GDM1 (cell line): ENCODE measurements around the gene SNX4.
"Not testable (repeated sequence)": the region's sequence is repeated elsewhere in the genome, so short reads cannot be mapped to it uniquely, and the experiment has no call there.

Experiments used
- DNase-seq: peaks from one replicate; lab custom pipeline; 2025; lab: John Stamatoyannopoulos, UW

Gene SNX4

GRCh38 chr3:125462722-125463299, 57.2 kb downstream of the SNX4 start:
- DNase-seq: no peak

DNA sequence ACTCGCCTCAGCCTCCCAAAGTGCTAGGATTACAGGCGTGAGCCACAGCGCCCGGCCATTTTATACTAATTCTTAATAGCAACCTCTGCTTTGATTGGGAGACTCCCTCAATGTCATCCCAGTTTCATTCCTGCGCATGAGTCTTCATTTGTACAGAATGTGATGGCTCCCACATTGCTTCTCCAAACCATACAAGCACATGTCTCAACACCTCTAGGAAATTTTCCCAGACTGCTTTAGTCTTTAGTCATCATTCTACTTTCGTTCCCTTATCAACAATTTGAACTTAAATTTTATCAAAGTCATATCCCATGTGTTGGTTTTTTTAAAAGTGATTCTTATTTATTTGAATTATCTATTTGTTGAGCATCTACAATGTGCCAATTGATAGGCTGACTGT, 58.1 kb downstream of the SNX4 start:
- DNase-seq: no peak

GRCh38 chr3:125460233-125460632, 59.8 kb downstream of the SNX4 start:
- no peak for DNase-seq

DNA sequence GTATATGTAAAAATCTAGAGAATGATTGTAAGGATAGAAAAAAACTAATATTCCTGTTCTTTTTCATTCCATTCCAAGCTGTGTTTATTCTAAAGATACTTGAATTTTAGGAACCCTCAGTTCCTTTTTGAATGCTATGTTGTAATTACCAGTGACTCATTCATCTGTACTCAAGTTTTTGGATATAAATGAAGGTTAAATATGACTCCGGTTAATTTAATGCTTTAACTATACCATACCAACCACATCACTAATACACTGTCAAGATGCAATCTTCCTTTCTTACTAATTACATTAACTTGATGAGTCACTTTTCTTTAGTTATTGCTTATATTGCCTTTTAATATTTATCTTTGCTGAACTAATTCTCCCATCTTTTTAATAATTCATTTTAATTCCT, 76.1 kb downstream of the SNX4 start:
- no peak for DNase-seq

DNA sequence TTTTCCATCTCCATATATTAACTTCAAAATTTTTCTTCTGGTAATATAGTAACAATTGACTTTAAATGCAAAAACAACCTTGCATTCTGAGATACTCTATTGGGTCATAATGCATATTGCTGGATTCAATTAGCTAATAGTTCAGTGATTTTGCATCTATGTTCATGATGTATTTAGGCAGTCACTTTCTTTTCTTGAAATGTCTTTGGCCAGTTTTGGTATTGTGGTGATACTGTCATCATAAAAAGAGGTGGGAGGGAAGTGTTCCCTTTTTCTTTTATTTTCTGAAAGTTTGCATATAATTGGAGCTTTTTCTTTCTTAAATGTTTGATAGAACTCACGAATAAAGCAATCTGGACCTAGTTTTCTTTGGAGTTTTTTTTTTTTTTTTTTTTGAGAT, 77.5 kb downstream of the SNX4 start:
- DNase-seq: no peak

- no peak for DNase-seq
Measured at GRCh38 chr3:125440970-125441369, 79.0 kb downstream of the SNX4 start.

- DNase-seq: no peak
Measured at GRCh38 chr3:125440559-125440955, 79.4 kb downstream of the SNX4 start.

DNA sequence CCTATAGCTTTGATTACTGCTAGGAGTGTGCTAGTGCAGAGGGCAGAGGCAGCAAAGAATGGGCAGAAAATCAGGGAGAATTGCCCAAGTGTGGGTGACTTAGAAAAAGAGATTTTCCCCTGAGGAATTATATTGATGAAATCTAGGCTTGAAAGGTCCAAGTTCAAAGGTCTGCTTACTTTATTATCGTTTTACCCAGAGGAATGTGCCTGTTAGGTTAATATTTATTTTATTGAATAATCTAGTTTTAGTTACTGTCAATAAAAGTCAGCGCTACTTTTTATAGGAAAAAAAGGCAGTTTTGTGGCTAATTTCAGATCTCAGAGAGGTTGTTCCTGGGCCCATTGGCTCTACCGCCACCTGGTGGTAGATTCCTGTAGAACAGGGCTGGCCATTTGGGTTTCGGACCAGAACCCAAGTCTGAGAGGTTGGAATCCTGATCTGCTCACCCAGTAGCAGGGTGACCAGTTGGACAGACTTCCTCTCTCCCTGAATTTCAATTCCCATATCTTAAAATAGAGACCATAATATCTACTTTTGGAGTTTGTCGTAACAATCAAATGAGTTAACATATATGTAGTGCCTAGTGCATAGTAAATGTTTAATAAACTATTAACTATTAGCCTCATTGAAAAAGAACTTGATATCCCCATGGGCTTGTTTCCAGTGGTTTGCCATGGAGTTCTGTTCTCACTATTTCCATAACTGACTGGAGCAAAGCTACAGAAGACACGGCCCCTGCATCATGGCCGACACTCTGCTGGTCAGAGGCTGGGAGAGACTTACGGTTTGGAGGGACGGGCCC, 82.2 kb downstream of the SNX4 start:
- DNase-seq: no peak

GRCh38 chr3:125436921-125437320, 83.1 kb downstream of the SNX4 start:
- no peak for DNase-seq

DNA sequence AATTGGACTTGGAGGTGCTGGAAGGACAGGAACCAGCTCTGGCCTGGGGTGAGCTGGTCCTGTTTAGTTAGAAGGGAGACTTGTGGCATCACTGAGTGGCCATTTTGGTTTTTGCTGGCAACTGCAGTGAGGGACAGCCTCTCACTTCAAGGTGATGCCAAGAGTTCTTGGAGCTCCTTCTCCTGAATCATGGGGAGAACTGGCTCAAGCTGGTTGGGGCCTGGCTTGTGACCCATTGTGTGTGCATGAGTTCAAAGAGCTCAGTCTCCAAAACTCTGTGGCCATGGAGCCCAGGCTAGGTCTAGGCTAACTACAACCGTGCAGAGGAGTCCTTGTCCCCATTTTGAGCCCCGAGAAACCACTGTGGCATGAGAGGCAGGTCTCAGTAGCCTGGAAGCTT, 84.8 kb downstream of the SNX4 start:
- DNase-seq: no peak

GRCh38 chr3:125434582-125435011, 85.4 kb downstream of the SNX4 start:
- no peak for DNase-seq

- DNase-seq: no peak
Measured at GRCh38 chr3:125433611-125434041, 86.4 kb downstream of the SNX4 start.

GRCh38 chr3:125433091-125433534, 86.9 kb downstream of the SNX4 start:
- DNase-seq: no peak

- DNase-seq: no peak
Measured at GRCh38 chr3:125431912-125432790, 87.9 kb downstream of the SNX4 start.

GRCh38 chr3:125431391-125431790, 88.6 kb downstream of the SNX4 start:
- DNase-seq: no peak

GRCh38 chr3:125428216-125428830, 91.7 kb downstream of the SNX4 start:
- DNase-seq: no peak

GRCh38 chr3:125418306-125418705, 101.7 kb downstream of the SNX4 start:
- no peak for DNase-seq

- DNase-seq: no peak
Measured at GRCh38 chr3:125416235-125416634, 103.8 kb downstream of the SNX4 start.

- no peak for DNase-seq
Measured at GRCh38 chr3:125414669-125415068, 105.3 kb downstream of the SNX4 start.

GRCh38 chr3:125410922-125411321, 109.1 kb downstream of the SNX4 start:
- DNase-seq: no peak

- no peak for DNase-seq
Measured at GRCh38 chr3:125406070-125406469, 113.9 kb downstream of the SNX4 start.

DNA sequence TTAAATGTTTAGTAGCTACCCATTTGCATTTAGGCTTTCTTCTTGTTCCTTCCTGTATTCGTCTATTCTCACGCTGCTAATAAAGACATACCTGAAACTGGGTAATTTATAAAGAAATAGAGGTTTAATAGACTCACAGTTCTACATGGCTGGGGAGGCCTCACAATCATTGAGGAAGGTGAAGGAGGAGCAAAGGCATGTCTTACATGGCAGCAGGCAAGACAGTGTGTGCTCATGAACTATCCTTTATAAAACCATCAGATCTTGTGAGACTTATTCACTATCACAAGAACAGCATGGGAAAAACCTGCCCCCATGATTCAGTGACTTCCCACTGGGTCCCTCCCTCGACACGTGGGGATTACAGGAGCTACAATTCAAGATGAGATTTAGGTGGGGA, 114.5 kb downstream of the SNX4 start:
- DNase-seq: not testable (repeated sequence)
